Ovary (tissue), 3 donors: Measurements from ENCODE around the gene MDP1.

Experiments used
- CTCF ChIP-seq, 3 donors: fragments of 450-650 bp in 2 of 3; fragments of 200-600 bp in 1 of 3; IDR thresholded peaks; one replicate each; pipeline versions ENCODE4 v1.5.1 to v1.8.0; 2016 to 2022; ENCODE audit warnings: antibody characterized with exemption in 3 of 3, mild to moderate bottlenecking in 1 of 3
- EP300 ChIP-seq: sonication (generic); formaldehyde crosslinking; IDR thresholded peaks from one replicate; pipeline ENCODE4 v1.6.1; 2017; ENCODE audit warnings: antibody characterized with exemption
- POLR2A ChIP-seq: fragments of 450-650 bp; IDR thresholded peaks from one replicate; pipeline ENCODE4 v1.6.1; 2017; ENCODE audit warnings: antibody characterized with exemption, mild to moderate bottlenecking, moderate library complexity
- donor health status: DM: no; HTN: no; CAD: no.

- TF ChIP-seq CTCF (IDR thresholded peaks at IDR 0.05), result no peak
- TF ChIP-seq POLR2A, result peak; percentile 45
- TF ChIP-seq EP300, result peak; percentile 21
Measured at GRCh38 chr14:24232121-24232644, 16.3 kb upstream of the MDP1 start, which contains the start of gene NEDD8.
